Suppressor macrophage treated with lipopolysaccharide for 4 hours (primary cell): ENCODE data around the gene GMEB2.
A peak's percentile ranks its signal among the peaks of the same experiment; 100 is the strongest.
"Not testable (repeated sequence)": the region's sequence is repeated elsewhere in the genome, so short reads cannot be mapped to it uniquely, and the experiment has no call there.

Experiments used
- DNase-seq: peaks from one replicate; pipeline ENCODE4 v3.0.0-alpha.2; 2020

The GMEB2 gene

GRCh38 chr20:63656451-63656850 lies 29.6 kb upstream of the GMEB2 start:
- no peak for DNase-seq

- no peak for DNase-seq
Measured at GRCh38 chr20:63655249-63655648, 28.3 kb upstream of the GMEB2 start.

- DNase-seq = no peak
Measured at GRCh38 chr20:63653974-63654668, 27.2 kb upstream of the GMEB2 start.

- peak; percentile 79 for DNase-seq
Measured at GRCh38 chr20:63653041-63653973, 26.4 kb upstream of the GMEB2 start, which contains the start of gene STMN3. STMN3 (minus strand) TSS chr20:63653424; CDS start chr20:63653345, 79 bp downstream.

GRCh38 chr20:63652192-63652980 lies 25.5 kb upstream of the GMEB2 start:
- no peak for DNase-seq

- no peak for DNase-seq
Measured at GRCh38 chr20:63651942-63652191, 25.0 kb upstream of the GMEB2 start.

- DNase-seq = not testable (repeated sequence)
Measured at GRCh38 chr20:63650486-63650885, 23.6 kb upstream of the GMEB2 start.

- no peak for DNase-seq
Measured at GRCh38 chr20:63648895-63649589, 22.1 kb upstream of the GMEB2 start.

GRCh38 chr20:63648190-63648589 lies 21.3 kb upstream of the GMEB2 start:
- no peak for DNase-seq

- no peak for DNase-seq
Measured at GRCh38 chr20:63645218-63645617, 18.3 kb upstream of the GMEB2 start.

- DNase-seq = no peak
Measured at GRCh38 chr20:63643946-63644345, 17.0 kb upstream of the GMEB2 start.

GRCh38 chr20:63643499-63643898 lies 16.6 kb upstream of the GMEB2 start:
- DNase-seq = no peak

GRCh38 chr20:63642527-63643247 lies 15.8 kb upstream of the GMEB2 start:
- DNase-seq = no peak

GRCh38 chr20:63641792-63642523 lies 15.1 kb upstream of the GMEB2 start:
- DNase-seq = peak; percentile 95

GRCh38 chr20:63641146-63641791 lies 14.4 kb upstream of the GMEB2 start:
- peak; percentile 56 for DNase-seq

GRCh38 chr20:63640686-63641085 lies 13.8 kb upstream of the GMEB2 start:
- DNase-seq = not testable (repeated sequence)

GRCh38 chr20:63640086-63640485 lies 13.2 kb upstream of the GMEB2 start:
- DNase-seq = peak; percentile 37

- DNase-seq = peak; percentile 16
Measured at GRCh38 chr20:63639093-63639975, 12.4 kb upstream of the GMEB2 start.

- DNase-seq = no peak
Measured at GRCh38 chr20:63636752-63637628, 10.1 kb upstream of the GMEB2 start.
